Putamen (tissue), 1 donor: Measurements from ENCODE around the gene AARSD1.
"Not testable (repeated sequence)": the region's sequence is repeated elsewhere in the genome, so short reads cannot be mapped to it uniquely, and the experiment has no call there.

ENCODE experiments used
- DNase-seq: peaks from one replicate; pipeline ENCODE4 v3.0.0-alpha.2; 2016; ENCODE audit warnings: low spot score

AARSD1 gene

GRCh38 chr17:42920106-42920900 lies 44.0 kb downstream of the AARSD1 start:
- no peak for DNase-seq

- DNase-seq: not testable (repeated sequence)
These were observed 44.7 kb downstream of the AARSD1 start for GRCh38 chr17:42919522-42920077.

GRCh38 chr17:42918902-42919521 lies 45.2 kb downstream of the AARSD1 start:
- DNase-seq: no peak

GRCh38 chr17:42917236-42917603 lies 47.0 kb downstream of the AARSD1 start:
- no peak for DNase-seq

- DNase-seq: not testable (repeated sequence)
These were observed 47.6 kb downstream of the AARSD1 start for GRCh38 chr17:42916388-42917235.

GRCh38 chr17:42915288-42915687 lies 49.0 kb downstream of the AARSD1 start:
- DNase-seq: not testable (repeated sequence)

- no peak for DNase-seq
These were observed 50.2 kb downstream of the AARSD1 start for GRCh38 chr17:42913981-42914617.

GRCh38 chr17:42913522-42913921 lies 50.7 kb downstream of the AARSD1 start:
- DNase-seq: no peak

GRCh38 chr17:42908872-42909700 lies 55.2 kb downstream of the AARSD1 start:
- DNase-seq: no peak

- DNase-seq: no peak
These were observed 57.3 kb downstream of the AARSD1 start for GRCh38 chr17:42906772-42907446.

- no peak for DNase-seq
These were observed 60.2 kb downstream of the AARSD1 start for GRCh38 chr17:42904110-42904469.

- DNase-seq: no peak
These were observed 62.6 kb downstream of the AARSD1 start for GRCh38 chr17:42901535-42902229.
